Cerebellar cortex (tissue), 1 donor: ENCODE results near the gene PDP2.
A peak's percentile ranks its signal among the peaks of the same experiment; 100 is the strongest.
"Not testable (repeated sequence)": the region's sequence is repeated elsewhere in the genome, so short reads cannot be mapped to it uniquely, and the experiment has no call there.

Source experiments
- DNase-seq: peaks from one replicate; pipeline ENCODE4 v3.0.0-alpha.2; 2015; ENCODE audit warnings: low spot score

Gene PDP2

GRCh38 chr16:66886321-66886720 is 6.0 kb downstream of the PDP2 start:
- no peak for DNase-seq

GRCh38 chr16:66886914-66887313 is 6.6 kb downstream of the PDP2 start:
- no peak for DNase-seq

- no peak for DNase-seq
Measured at GRCh38 chr16:66888647-66889615, 8.6 kb downstream of the PDP2 start.

- no peak for DNase-seq
Measured at GRCh38 chr16:66889622-66890021, 9.3 kb downstream of the PDP2 start.

- DNase-seq = no peak
Measured at GRCh38 chr16:66890799-66891198, 10.5 kb downstream of the PDP2 start.

GRCh38 chr16:66891360-66891759 is 11.0 kb downstream of the PDP2 start:
- no peak for DNase-seq

- no peak for DNase-seq
Measured at GRCh38 chr16:66891797-66892196, 11.5 kb downstream of the PDP2 start.

- DNase-seq = no peak
Measured at GRCh38 chr16:66894055-66894454, 13.7 kb downstream of the PDP2 start.

GRCh38 chr16:66894948-66895688 is 14.8 kb downstream of the PDP2 start:
- DNase-seq = peak; percentile 93

- no peak for DNase-seq
Measured at GRCh38 chr16:66895689-66895979, 15.3 kb downstream of the PDP2 start.

GRCh38 chr16:66895999-66896398 is 15.7 kb downstream of the PDP2 start:
- no peak for DNase-seq

- not testable (repeated sequence) for DNase-seq
Measured at GRCh38 chr16:66896682-66897081, 16.4 kb downstream of the PDP2 start.

GRCh38 chr16:66898207-66898606 is 17.9 kb downstream of the PDP2 start:
- DNase-seq = no peak

GRCh38 chr16:66898933-66899309 is 18.6 kb downstream of the PDP2 start:
- DNase-seq = no peak

GRCh38 chr16:66899310-66899944 is 19.1 kb downstream of the PDP2 start:
- no peak for DNase-seq

GRCh38 chr16:66899945-66900710 is 19.8 kb downstream of the PDP2 start:
- no peak for DNase-seq

GRCh38 chr16:66900721-66901441 is 20.6 kb downstream of the PDP2 start:
- DNase-seq = peak; percentile 79

- DNase-seq = peak; percentile 86
Measured at GRCh38 chr16:66901626-66902025, 21.3 kb downstream of the PDP2 start.

GRCh38 chr16:66902648-66903543 is 22.6 kb downstream of the PDP2 start:
- no peak for DNase-seq
